Hepatocyte (in vitro differentiated cells): ENCODE data around the gene DNAH3.
"Not testable (repeated sequence)": the region's sequence is repeated elsewhere in the genome, so short reads cannot be mapped to it uniquely, and the experiment has no call there.

ENCODE experiments used
- EZH2 ChIP-seq: fragments of 200-600 bp; sonication (generic); IDR thresholded peaks from 2 replicates; pipeline ENCODE4 v1.6.1; 2016; ENCODE audit warnings: antibody characterized with exemption, mild to moderate bottlenecking, borderline replicate concordance
- EZH2phosphoT487 ChIP-seq: fragments of 200-600 bp; sonication (generic); IDR thresholded peaks from one replicate; pipeline ENCODE4 v1.6.1; 2018; ENCODE audit warnings: antibody characterized with exemption, mild to moderate bottlenecking, low read depth, moderate library complexity; ENCODE audit not compliant: unreplicated experiment, severe bottlenecking
- TF ChIP-seq, protein P1 (sequence below): fragments of 200-600 bp; sonication (generic); IDR thresholded peaks from 2 replicates; pipeline ENCODE4 v1.5.1; 2016; ENCODE audit warnings: antibody characterized with exemption, mild to moderate bottlenecking; ENCODE audit not compliant: poor library complexity

DNA sequence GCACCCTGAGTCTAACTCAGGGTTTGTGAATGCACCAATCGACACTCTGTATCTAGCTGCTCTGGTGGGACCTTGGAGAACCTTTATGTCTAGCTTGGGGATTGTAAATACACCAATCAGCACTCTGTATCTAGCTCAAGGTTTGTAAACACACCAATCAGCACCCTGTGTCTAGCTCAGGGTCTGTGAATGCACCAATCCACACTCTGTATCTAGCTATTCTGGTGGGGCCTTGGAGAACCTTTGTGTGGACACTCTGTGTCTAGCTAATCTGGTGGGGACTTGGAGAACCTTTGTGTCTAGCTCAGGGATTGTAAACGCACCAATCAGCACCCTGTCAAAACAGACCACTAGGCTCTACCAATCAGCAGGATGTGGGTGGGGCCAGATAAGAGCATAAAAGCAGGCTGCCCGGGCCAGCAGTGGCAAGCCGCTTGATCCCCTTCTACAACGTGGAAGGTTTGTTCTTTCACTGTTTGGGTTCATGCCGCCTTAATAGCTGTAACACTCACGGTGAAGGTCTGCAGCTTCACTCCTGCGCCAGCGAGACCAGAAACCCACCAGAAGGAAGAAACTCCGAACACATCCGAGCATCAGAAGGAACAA is 2.6 kb upstream of the DNAH3 start:
- TF ChIP-seq, protein P1, sequence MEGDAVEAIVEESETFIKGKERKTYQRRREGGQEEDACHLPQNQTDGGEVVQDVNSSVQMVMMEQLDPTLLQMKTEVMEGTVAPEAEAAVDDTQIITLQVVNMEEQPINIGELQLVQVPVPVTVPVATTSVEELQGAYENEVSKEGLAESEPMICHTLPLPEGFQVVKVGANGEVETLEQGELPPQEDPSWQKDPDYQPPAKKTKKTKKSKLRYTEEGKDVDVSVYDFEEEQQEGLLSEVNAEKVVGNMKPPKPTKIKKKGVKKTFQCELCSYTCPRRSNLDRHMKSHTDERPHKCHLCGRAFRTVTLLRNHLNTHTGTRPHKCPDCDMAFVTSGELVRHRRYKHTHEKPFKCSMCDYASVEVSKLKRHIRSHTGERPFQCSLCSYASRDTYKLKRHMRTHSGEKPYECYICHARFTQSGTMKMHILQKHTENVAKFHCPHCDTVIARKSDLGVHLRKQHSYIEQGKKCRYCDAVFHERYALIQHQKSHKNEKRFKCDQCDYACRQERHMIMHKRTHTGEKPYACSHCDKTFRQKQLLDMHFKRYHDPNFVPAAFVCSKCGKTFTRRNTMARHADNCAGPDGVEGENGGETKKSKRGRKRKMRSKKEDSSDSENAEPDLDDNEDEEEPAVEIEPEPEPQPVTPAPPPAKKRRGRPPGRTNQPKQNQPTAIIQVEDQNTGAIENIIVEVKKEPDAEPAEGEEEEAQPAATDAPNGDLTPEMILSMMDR = not testable (repeated sequence)
- not testable (repeated sequence) for TF ChIP-seq EZH2, EZH2phosphoT487
